ENCODE measurements around the gene PLA2G4E.

DNA sequence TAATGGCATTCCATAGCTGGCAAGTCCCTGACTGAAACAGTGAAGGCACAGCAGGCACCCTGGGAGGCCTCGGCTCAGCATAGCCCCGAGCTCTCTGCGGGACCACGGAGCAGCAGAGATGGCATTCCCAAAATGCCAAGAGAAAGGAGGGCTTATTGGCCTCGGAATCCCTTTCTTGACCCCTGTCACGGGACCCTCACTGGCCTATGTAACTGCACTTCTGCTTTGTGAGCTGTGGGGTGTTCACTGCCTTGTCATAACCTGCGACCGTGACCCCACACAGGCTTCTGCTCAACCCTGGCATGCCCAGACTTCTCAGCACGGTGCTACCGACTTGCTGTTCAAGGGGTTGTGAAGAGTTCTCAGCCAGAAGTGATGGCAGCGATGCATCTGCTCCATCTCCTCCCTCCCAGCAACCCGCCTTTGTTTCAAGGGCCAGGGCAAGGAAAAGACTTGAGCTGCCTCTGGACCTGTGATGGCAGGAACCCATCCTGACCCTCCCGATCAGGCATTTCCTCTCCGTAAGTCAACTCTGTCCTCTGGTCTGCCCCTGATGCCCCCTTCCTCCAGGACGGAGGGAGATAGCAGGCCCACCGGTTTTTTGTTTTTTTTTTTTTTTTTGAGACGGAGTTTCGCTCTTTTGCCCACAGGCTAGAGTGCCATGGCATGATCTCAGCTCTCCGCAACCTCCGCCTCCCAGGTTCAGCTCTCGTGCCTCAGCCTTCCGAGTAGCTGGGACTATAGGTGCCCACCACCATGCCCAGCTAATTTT, 79.0 kb downstream of the PLA2G4E start:
- no peak for TF ChIP-seq POLR2A (IDR thresholded peaks at IDR 0.05; ENCODE audit: low read length)
- no peak for TF ChIP-seq GATA1 (IDR thresholded peaks at IDR 0.05; ENCODE audit: low read depth, low read length)
